ENCODE results near the gene GPR6. TPM values are rescaled to one million over a fixed set of nuclear protein-coding genes. Genes with fewer than 3 reads are reported as not detected.

The GPR6 gene
- total and polyA plus RNA-seq, 8 donors = not detected

DNA sequence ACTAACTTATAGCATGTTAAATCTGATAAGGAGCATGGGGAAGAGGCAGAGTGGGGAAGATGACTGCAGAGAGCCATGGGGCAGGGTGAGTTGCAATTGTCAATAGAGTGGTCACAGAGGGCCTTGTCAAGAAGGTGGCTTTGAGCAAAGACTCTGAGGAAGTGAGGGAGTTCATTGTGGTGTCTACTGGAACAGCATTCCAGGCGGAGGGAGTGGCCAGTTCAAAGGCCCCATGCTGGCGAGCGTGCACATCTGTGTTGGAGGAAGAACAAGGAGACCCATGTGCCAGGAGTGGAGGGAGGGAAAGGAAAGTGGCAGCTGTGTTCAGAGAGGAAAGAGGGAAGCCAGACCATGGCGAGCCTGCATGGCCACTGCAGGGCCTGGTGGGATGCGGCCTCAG lies 15.8 kb upstream of the GPR6 start:
- H3K27me3 ChIP-seq = no peaks in the 10 kb centered on the region
- DNase-seq (no peak), ATAC-seq (no peak)
- intact Hi-C loops (cut with DNase I) = no loop called here
- H3K36me3 ChIP-seq = no peaks in the 10 kb centered on the region
- peaks cover 0 to 3% of the 10 kb centered on the region in 2 donors for H3K9me3 ChIP-seq
- TF ChIP-seq, protein P1, sequence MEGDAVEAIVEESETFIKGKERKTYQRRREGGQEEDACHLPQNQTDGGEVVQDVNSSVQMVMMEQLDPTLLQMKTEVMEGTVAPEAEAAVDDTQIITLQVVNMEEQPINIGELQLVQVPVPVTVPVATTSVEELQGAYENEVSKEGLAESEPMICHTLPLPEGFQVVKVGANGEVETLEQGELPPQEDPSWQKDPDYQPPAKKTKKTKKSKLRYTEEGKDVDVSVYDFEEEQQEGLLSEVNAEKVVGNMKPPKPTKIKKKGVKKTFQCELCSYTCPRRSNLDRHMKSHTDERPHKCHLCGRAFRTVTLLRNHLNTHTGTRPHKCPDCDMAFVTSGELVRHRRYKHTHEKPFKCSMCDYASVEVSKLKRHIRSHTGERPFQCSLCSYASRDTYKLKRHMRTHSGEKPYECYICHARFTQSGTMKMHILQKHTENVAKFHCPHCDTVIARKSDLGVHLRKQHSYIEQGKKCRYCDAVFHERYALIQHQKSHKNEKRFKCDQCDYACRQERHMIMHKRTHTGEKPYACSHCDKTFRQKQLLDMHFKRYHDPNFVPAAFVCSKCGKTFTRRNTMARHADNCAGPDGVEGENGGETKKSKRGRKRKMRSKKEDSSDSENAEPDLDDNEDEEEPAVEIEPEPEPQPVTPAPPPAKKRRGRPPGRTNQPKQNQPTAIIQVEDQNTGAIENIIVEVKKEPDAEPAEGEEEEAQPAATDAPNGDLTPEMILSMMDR (IDR thresholded peaks at IDR 0.05) = no peak
- no peak overlapping the region for H3K27ac ChIP-seq
- no peak overlapping the region for H3K4me3 ChIP-seq
- no peaks in the 10 kb centered on the region for H3K4me1 ChIP-seq

DNA sequence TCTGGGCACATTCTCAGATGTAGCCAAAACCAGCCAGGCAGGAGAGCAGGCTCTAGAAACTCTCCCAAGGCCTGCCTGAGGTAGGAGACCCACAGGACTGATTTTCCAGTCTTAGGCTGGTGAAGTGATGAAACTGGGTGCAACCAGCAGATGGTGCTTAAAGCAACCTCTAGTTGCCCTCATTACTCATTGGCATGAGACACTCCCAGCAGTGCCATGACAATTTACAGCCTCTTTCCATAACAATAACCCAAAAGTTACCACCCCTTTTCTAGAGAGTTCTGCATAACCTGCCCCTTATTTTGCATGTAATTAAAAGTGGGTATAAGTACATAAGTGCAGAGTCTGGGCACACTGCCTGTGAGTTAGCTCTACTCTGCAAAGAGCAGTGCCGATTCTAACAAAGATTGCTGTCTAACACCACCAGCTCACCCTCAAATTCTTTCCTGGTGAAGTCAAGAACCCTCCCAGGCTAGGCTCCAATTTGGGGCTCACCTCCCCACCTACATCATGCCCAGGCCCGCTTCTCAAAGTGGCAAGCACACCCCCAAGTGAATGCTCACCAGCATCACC lies 14.4 kb upstream of the GPR6 start:
- no peak for DNase-seq
- H3K27ac ChIP-seq = no peak overlapping the region
- TF ChIP-seq, protein P1 (IDR thresholded peaks at IDR 0.05) = no peak
- intact Hi-C loops (cut with DNase I) = no loop called here
- ATAC-seq = no peak
- no peak overlapping the region for H3K4me3 ChIP-seq
- no peaks in the 10 kb centered on the region for H3K36me3 ChIP-seq
- no peaks in the 10 kb centered on the region for H3K4me1 ChIP-seq
- peaks cover 0 to 3% of the 10 kb centered on the region in 2 donors for H3K9me3 ChIP-seq
- H3K27me3 ChIP-seq = no peaks in the 10 kb centered on the region

DNA sequence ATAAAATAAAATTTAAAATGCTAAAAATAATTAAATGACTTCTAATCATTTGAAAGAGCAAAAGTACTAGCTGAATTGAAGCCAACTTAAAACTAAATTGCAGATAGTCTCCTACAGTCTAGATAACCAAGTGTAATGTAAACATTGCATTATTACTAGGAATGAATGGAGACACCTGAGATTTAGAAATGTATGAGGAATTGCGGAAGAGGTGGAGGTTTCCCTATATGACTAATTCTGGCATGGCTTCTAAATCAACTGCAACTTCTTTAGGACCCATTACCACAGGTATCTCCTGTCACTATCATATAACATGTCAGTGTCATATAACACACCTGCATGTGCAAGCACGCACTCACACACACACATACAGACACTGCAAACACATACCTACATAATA lies 13.2 kb upstream of the GPR6 start:
- Histone ChIP-seq H3K9me3 (peaks cover 0 to 3% of the 10 kb centered on the region in 2 donors), H3K27ac (no peak overlapping the region), H3K4me3 (no peak overlapping the region), H3K36me3 (no peaks in the 10 kb centered on the region), H3K4me1 (no peaks in the 10 kb centered on the region), H3K27me3 (no peaks in the 10 kb centered on the region)
- DNase-seq (no peak), ATAC-seq (no peak)
- TF ChIP-seq, protein P1 (IDR thresholded peaks at IDR 0.05) = no peak
- intact Hi-C loops (cut with DNase I) = no loop called here

DNA sequence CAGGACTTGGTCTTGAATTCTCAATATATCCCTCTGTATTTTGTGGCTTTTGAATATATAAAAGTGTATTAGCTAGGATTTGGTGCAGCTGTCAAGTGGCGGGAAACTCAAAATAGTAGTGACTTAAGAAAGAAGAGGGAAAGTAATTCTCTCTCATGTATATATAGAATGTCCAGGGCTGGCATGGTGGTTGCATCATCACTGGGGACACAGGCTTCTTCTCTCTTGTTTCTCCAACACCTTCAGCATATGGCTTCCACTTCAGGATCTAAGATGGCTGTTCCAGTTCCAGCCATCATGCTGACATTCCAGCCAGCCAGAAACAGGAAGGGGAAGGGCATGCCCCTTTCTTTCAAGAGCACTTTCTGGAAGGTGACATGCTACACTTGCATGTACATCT lies 11.8 kb upstream of the GPR6 start:
- no peak for DNase-seq
- Histone ChIP-seq H3K4me1 (no peaks in the 10 kb centered on the region), H3K4me3 (no peak overlapping the region), H3K27ac (no peak overlapping the region), H3K36me3 (no peaks in the 10 kb centered on the region), H3K27me3 (no peaks in the 10 kb centered on the region), H3K9me3 (peaks cover 0 to 3% of the 10 kb centered on the region in 2 donors)
- ATAC-seq = no peak
- TF ChIP-seq, protein P1 (IDR thresholded peaks at IDR 0.05) = no peak
- intact Hi-C loops (cut with DNase I) = no loop called here

DNA sequence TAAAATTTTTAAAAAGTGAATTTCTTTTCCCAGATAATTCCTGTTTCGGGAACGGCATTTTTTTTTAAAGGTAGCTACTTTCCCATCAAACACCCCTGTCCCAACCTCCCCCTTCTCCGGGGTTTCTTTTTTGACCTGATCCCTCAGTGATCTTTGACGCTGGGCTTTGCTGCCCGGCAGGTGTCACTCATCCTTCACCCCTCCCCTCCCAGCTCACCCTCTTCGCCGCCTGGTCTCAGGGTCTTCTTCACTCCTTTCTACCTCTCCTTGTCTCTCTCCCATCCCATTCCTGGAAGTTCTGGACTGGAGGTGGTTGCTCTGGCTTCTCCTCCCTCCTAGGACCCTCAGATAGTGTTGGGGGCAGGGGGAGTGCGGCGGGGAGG lies 329 bp upstream of the GPR6 start:
- intact Hi-C loops (cut with DNase I) = no loop called here
- Histone ChIP-seq H3K9me3 (no peaks in the 10 kb centered on the region), H3K36me3 (no peaks in the 10 kb centered on the region), H3K27ac (no peak overlapping the region), H3K4me3 (no peak overlapping the region), H3K4me1 (no peaks in the 10 kb centered on the region), H3K27me3 (peaks cover 33 to 76% of the 10 kb centered on the region in 2 donors)
- TF ChIP-seq, protein P1 (IDR thresholded peaks at IDR 0.05) = no peak
- ATAC-seq (no peak), DNase-seq (no peak)
